IMR-90 (cell line): Measurements from ENCODE around the gene ZNF407. TPM values are rescaled to one million over a fixed set of nuclear protein-coding genes. Genes with fewer than 3 reads are reported as not detected.

Source experiments
- ATAC-seq: fragments of 200-7000 bp; cut with Tn5 transposase; 2 replicates; pipeline ENCODE4 v1.9.1; 2020; ENCODE audit warnings: low read depth, mild to moderate bottlenecking, moderate library complexity
- BruUV-seq: library from RNA; stranded (reverse); fragments of 400-500 nt; replicated peaks from 2 replicates; lab custom pipeline; 2021; lab: Mats Ljungman, UMichigan
- CTCF ChIA-PET: fragments of 300-600 bp; formaldehyde crosslinking; extraction: SDS; loops from one replicate; lab custom pipeline; 2021; ENCODE audit warnings: antibody characterized with exemption; lab: Yijun Ruan, JAX
- POLR2A ChIA-PET: fragments of 300-600 bp; sonication (Branson Sonifier 250); formaldehyde crosslinking; loops from one replicate; lab custom pipeline; 2022; ENCODE audit warnings: antibody characterized with exemption; ENCODE audit not compliant: unreplicated experiment; lab: Charles Lee
- DNase-seq: peaks from one replicate; pipeline ENCODE4 v3.0.0; 2013
- H2AFZ ChIP-seq: replicated peaks from 2 replicates; pipeline ENCODE3; 2013; ENCODE audit warnings: low read length, mild to moderate bottlenecking; ENCODE audit not compliant: poor library complexity
- H2AK5ac ChIP-seq: 2 replicates; pipeline ENCODE4 v1.6.1; 2013; ENCODE audit warnings: low read depth, low read length, inconsistent platforms
- H2AK9ac ChIP-seq: replicated peaks from 2 replicates; pipeline ENCODE3; 2013; ENCODE audit warnings: mild to moderate bottlenecking, low read depth, low read length, moderate library complexity; ENCODE audit not compliant: poor library complexity
- H2BK120ac ChIP-seq: 2 replicates; pipeline ENCODE4 v1.6.1; 2013; ENCODE audit warnings: low read depth, low read length, inconsistent platforms
- H2BK15ac ChIP-seq: 3 replicates; pipeline ENCODE4 v1.6.1; 2013; ENCODE audit warnings: low read depth, low read length, inconsistent platforms
- H2BK20ac ChIP-seq: 2 replicates; pipeline ENCODE4 v1.6.1; 2013; ENCODE audit warnings: low read depth, mild to moderate bottlenecking, inconsistent platforms, low read length, moderate library complexity
- H2BK5ac ChIP-seq: 2 replicates; pipeline ENCODE4 v1.6.1; 2013; ENCODE audit warnings: mild to moderate bottlenecking, low read depth, low read length, inconsistent platforms; ENCODE audit not compliant: poor library complexity, severe bottlenecking
- H3K14ac ChIP-seq: replicated peaks from 2 replicates; pipeline ENCODE4 v1.6.1; 2013; ENCODE audit warnings: low read depth, low read length, inconsistent platforms
- H3K18ac ChIP-seq: 2 replicates; pipeline ENCODE4 v1.6.1; 2013; ENCODE audit warnings: low read depth, low read length, control low read depth
- H3K23ac ChIP-seq: 2 replicates; pipeline ENCODE4 v1.6.1; 2013; ENCODE audit warnings: low read depth, low read length, inconsistent platforms
- H3K27ac ChIP-seq: 2 replicates; pipeline ENCODE4 v1.5.1; 2013; ENCODE audit warnings: mild to moderate bottlenecking, control low read depth, low read length; ENCODE audit not compliant: insufficient read depth
- H3K27me3 ChIP-seq: 2 replicates; pipeline ENCODE4 v1.6.1; 2013; ENCODE audit warnings: low read length; ENCODE audit not compliant: control insufficient read depth, insufficient read depth
- H3K36me3 ChIP-seq: 2 replicates; pipeline ENCODE4 v1.6.1; 2013; ENCODE audit warnings: low read length, mixed read lengths; ENCODE audit not compliant: control insufficient read depth, insufficient read depth
- H3K4ac ChIP-seq: 2 replicates; pipeline ENCODE4 v1.6.1; 2013; ENCODE audit warnings: low read depth, low read length, inconsistent platforms
- H3K4me1 ChIP-seq: 2 replicates; pipeline ENCODE4 v1.6.1; 2013; ENCODE audit warnings: low read length, mixed read lengths; ENCODE audit not compliant: control insufficient read depth, insufficient read depth
- H3K4me2 ChIP-seq: 2 replicates; pipeline ENCODE4 v1.6.1; 2013; ENCODE audit warnings: low read depth, mild to moderate bottlenecking, control low read depth, low read length, moderate library complexity
- H3K4me3 ChIP-seq: 2 replicates; pipeline ENCODE4 v1.5.1; 2013; ENCODE audit warnings: low read depth, mild to moderate bottlenecking, control low read depth, low read length, moderate library complexity; ENCODE audit not compliant: insufficient read depth
- H3K56ac ChIP-seq: 2 replicates; pipeline ENCODE4 v1.6.1; 2013; ENCODE audit warnings: low read length, inconsistent platforms; ENCODE audit not compliant: insufficient read depth; ENCODE audit errors: extremely low read depth
- H3K79me1 ChIP-seq, 2 experiments: 2 replicates each; pipeline ENCODE4 v1.6.1; 2013; ENCODE audit warnings: low read length in 2 of 2, inconsistent platforms in 1 of 2, low read depth in 1 of 2
- H3K9ac ChIP-seq: 2 replicates; pipeline ENCODE4 v1.6.1; 2013; ENCODE audit warnings: low read depth, low read length, control low read depth
- H3K9me1 ChIP-seq: 2 replicates; pipeline ENCODE4 v1.6.1; 2013; ENCODE audit warnings: low read length, inconsistent platforms; ENCODE audit not compliant: insufficient read depth
- H3K9me3 ChIP-seq: 2 replicates; pipeline ENCODE4 v1.6.1; 2013; ENCODE audit warnings: low read length; ENCODE audit not compliant: control insufficient read depth, insufficient read depth
- H4K20me1 ChIP-seq: 2 replicates; pipeline ENCODE4 v1.6.1; 2013; ENCODE audit warnings: low read length, inconsistent platforms; ENCODE audit not compliant: insufficient read depth
- H4K5ac ChIP-seq: 2 replicates; pipeline ENCODE4 v1.6.1; 2013; ENCODE audit warnings: mild to moderate bottlenecking, low read depth, low read length, control low read depth
- H4K8ac ChIP-seq, 2 experiments: 2 replicates each; pipeline ENCODE4 v1.6.1; 2013; ENCODE audit warnings: low read depth in 2 of 2, low read length in 2 of 2, control low read depth in 1 of 2, inconsistent platforms in 1 of 2
- H4K91ac ChIP-seq: 2 replicates; pipeline ENCODE4 v1.6.1; 2013; ENCODE audit warnings: low read depth, low read length, inconsistent platforms; ENCODE audit not compliant: insufficient read depth
- CEBPB ChIP-seq: IDR thresholded peaks from 2 replicates; pipeline ENCODE4 v1.6.1; 2012; ENCODE audit warnings: low read depth, low read length, improper control_type of control experiment
- CTCF ChIP-seq: conservative IDR thresholded peaks from 2 replicates; pipeline ENCODE4 v1.5.1; 2012; ENCODE audit warnings: mild to moderate bottlenecking, low read depth, low read length, improper control_type of control experiment
- ELK1 ChIP-seq: fragments of 150-350 bp; IDR thresholded peaks from 2 replicates; pipeline ENCODE4 v1.6.1; 2016; ENCODE audit warnings: low read depth, mild to moderate bottlenecking, low read length, moderate library complexity, borderline replicate concordance
- MAFK ChIP-seq: IDR thresholded peaks from 2 replicates; pipeline ENCODE4 v1.6.1; 2012; ENCODE audit warnings: low read depth, low read length, improper control_type of control experiment
- MAZ ChIP-seq: IDR thresholded peaks from 2 replicates; pipeline ENCODE4 v1.6.1; 2012; ENCODE audit warnings: low read depth, mild to moderate bottlenecking, low read length, improper control_type of control experiment, moderate library complexity, borderline replicate concordance
- NFE2L2 ChIP-seq: fragments of 150-350 bp; IDR thresholded peaks from 2 replicates; pipeline ENCODE4 v1.6.1; 2016; ENCODE audit warnings: low read depth, mild to moderate bottlenecking, low read length
- RCOR1 ChIP-seq: IDR thresholded peaks from 2 replicates; pipeline ENCODE4 v1.6.1; 2012; ENCODE audit warnings: mild to moderate bottlenecking, low read length, improper control_type of control experiment; ENCODE audit not compliant: insufficient replicate concordance
- RFX5 ChIP-seq: IDR thresholded peaks from 2 replicates; pipeline ENCODE4 v1.8.0; 2012; ENCODE audit warnings: low read depth, mild to moderate bottlenecking, low read length, moderate library complexity
- USF2 ChIP-seq: fragments of 150-350 bp; IDR thresholded peaks from 2 replicates; pipeline ENCODE4 v1.6.1; 2017; ENCODE audit warnings: mild to moderate bottlenecking, antibody characterized with exemption, low read length, low read depth
- WGBS, 2 experiments: methylation state at CpG; one replicate each; pipeline versions ENCODE4 v1.1.5 to v1.1.7; 2013; ENCODE audit warnings: missing lambda C conversion rate in 2 of 2; ENCODE audit not compliant: insufficient read length in 1 of 2; ENCODE audit errors: extremely low coverage in 2 of 2; 5-methylcytosine and 5-hydroxymethylcytosine counted together
- dilution Hi-C: fragments of 300-500 bp; cut with HindIII; formaldehyde crosslinking; loops from one replicate; pipeline ENCODE4 v1.14.3; 2018; ENCODE audit warnings: low sequenced_read_pairs; ENCODE audit not compliant: unreplicated experiment
- in situ Hi-C: fragments of 300-500 bp; cut with MboI; formaldehyde crosslinking; loops from 3 replicates; pipeline ENCODE4 v1.14.3; 2019; ENCODE audit warnings: low sequenced_read_pairs, inconsistent platforms, mixed read lengths
- intact Hi-C: fragments of 100-400 bp; cut with micrococcal nuclease; formaldehyde crosslinking; loops from 2 replicates; pipeline ENCODE4 v1.10.0; 2022
- polyA plus RNA-seq, 3 experiments: library from polyadenylated mRNA; depleted of rRNA; stranded (reverse); fragments of >200 nt; gene quantifications; 2 replicates each; pipeline ENCODE4 v1.2.3, GENCODE V29; 2012; ENCODE audit warnings: low replicate concordance in 1 of 3
- total RNA-seq: library from RNA; depleted of rRNA; stranded (reverse); fragments of >200 nt; gene quantifications from 2 replicates; pipeline ENCODE4 v1.2.3, GENCODE V29; 2012

Gene ZNF407
- total and polyA plus RNA-seq, 2 of the 4 experiments (the other 2 are of a cell fraction), result 3.1 to 20.1 TPM

- H2AK9ac ChIP-seq, result no peak overlapping the region
- no peak for ATAC-seq
Measured at GRCh38 chr18:74610051-74610615, 12.5 kb downstream of the ZNF407 start.

More at GRCh38 chr18:74610051-74610615, 12.5 kb downstream of the ZNF407 start:
- no peak overlapping the region for H3K4me2 ChIP-seq
- in situ Hi-C loops (no loop called here), dilution Hi-C loops (no loop called here), intact Hi-C loops (no loop called here)
- peak overlapping the region; percentile 51; the same call in 1 of the 3 replicates for H2BK15ac ChIP-seq
- H3K9ac ChIP-seq, result no peak overlapping the region
- POLR2A ChIA-PET, result no interaction called here
- H3K79me1 ChIP-seq, result peaks cover 34 to 57% of the 10 kb centered on the region in 2 experiments
- no peak overlapping the region for H3K23ac ChIP-seq
- H3K4ac ChIP-seq, result no peak overlapping the region
- no peak overlapping the region for H2BK20ac ChIP-seq
- H2BK5ac ChIP-seq, result peak overlapping the region; percentile 50
- no peak overlapping the region for H3K27ac ChIP-seq
- H3K14ac ChIP-seq, result no peak overlapping the region
- H2BK120ac ChIP-seq, result no peak overlapping the region
- no peaks in the 10 kb centered on the region; the same call in 1 of the 2 replicates for H4K20me1 ChIP-seq
- H3K9me3 ChIP-seq, result 0 out of 2 replicates have a peak, but pooled peaks cover 3% of the 10 kb centered on the region
- no peak overlapping the region for H4K8ac ChIP-seq
- no CpG with 5 or more reads among the region's 7 CpGs for WGBS, 2 experiments
- H3K56ac ChIP-seq, result no peak overlapping the region
- peaks cover 7% of the 10 kb centered on the region for H3K4me1 ChIP-seq
- H2AFZ ChIP-seq, result no peak overlapping the region
- H3K4me3 ChIP-seq, result no peak overlapping the region
- peaks cover 6% of the 10 kb centered on the region for H3K9me1 ChIP-seq
- no peak overlapping the region for H2AK5ac ChIP-seq
- no TSS peak for BruUV-seq
- peak overlapping the region; percentile 47; the same call in 1 of the 2 replicates for H3K18ac ChIP-seq
- 0 out of 2 replicates have a peak overlapping the region, but pooled peaks have one; percentile 42 for H4K5ac ChIP-seq
- no peak for DNase-seq
- TF ChIP-seq MAFK, result no peak
- no peak for TF ChIP-seq RCOR1
- TF ChIP-seq CTCF, result no peak
- no peak for TF ChIP-seq CEBPB
- TF ChIP-seq ELK1, result no peak
- no peak for TF ChIP-seq MAZ
- no peak for TF ChIP-seq RFX5
- no peak for TF ChIP-seq USF2
- no peak for TF ChIP-seq NFE2L2
- no peaks in the 10 kb centered on the region for H3K27me3 ChIP-seq
- CTCF ChIA-PET, result interaction anchor here (0.6 to 1.4 kb wide), 2 partner anchors 12 to 982 kb away, joined by 3 to 4 read pairs; partner anchors contain the start of gene ZNF407
- no peaks in the 10 kb centered on the region for H3K36me3 ChIP-seq
- no peak overlapping the region for H4K91ac ChIP-seq
